CD4-positive, alpha-beta T cell treated with Interleukin-15 for 4 hours (primary cell): Measurements from ENCODE around the gene OR2H1.
"Not testable (repeated sequence)": the region's sequence is repeated elsewhere in the genome, so short reads cannot be mapped to it uniquely, and the experiment has no call there.

Experiments used
- DNase-seq: peaks from one replicate; pipeline ENCODE4 v3.0.0-alpha.2; 2020; ENCODE audit warnings: low spot score

OR2H1 gene

GRCh38 chr6:29456971-29457370 is at the start of gene OR2H1, which contains the start of gene OR11A1:
TSS of gene OR2H1 (plus strand) at chr6:29457155. CDS start at chr6:29461770, 4,615 bp downstream.
TSS of gene OR11A1 (minus strand) at chr6:29457071. CDS start at chr6:29427641, 29,430 bp downstream.
- DNase-seq: no peak

- no peak for DNase-seq
Measured at GRCh38 chr6:29414588-29414987, 42.4 kb upstream of the OR2H1 start, which contains the start of gene OR12D1. TSS of gene OR12D1 (plus strand) at chr6:29414928.

- no peak for DNase-seq
Measured at GRCh38 chr6:29419516-29419915, 37.4 kb upstream of the OR2H1 start.

GRCh38 chr6:29424168-29424567 is 32.8 kb upstream of the OR2H1 start:
- no peak for DNase-seq

GRCh38 chr6:29424575-29424974 is 32.4 kb upstream of the OR2H1 start:
- no peak for DNase-seq

GRCh38 chr6:29425075-29425474 is 31.9 kb upstream of the OR2H1 start:
- DNase-seq: no peak

- DNase-seq: no peak
Measured at GRCh38 chr6:29426654-29427053, 30.3 kb upstream of the OR2H1 start.

GRCh38 chr6:29436730-29437129 is 20.2 kb upstream of the OR2H1 start:
- not testable (repeated sequence) for DNase-seq

GRCh38 chr6:29439006-29439405 is 17.9 kb upstream of the OR2H1 start, which contains the start of gene OR10C1:
TSS of gene OR10C1 (plus strand) at chr6:29439306. CDS start at chr6:29440016, 710 bp downstream.
- DNase-seq: no peak

GRCh38 chr6:29442719-29443118 is 14.2 kb upstream of the OR2H1 start:
- DNase-seq: no peak

- DNase-seq: not testable (repeated sequence)
Measured at GRCh38 chr6:29444031-29444430, 12.9 kb upstream of the OR2H1 start.

GRCh38 chr6:29447670-29448069 is 9.3 kb upstream of the OR2H1 start:
- DNase-seq: no peak

- no peak for DNase-seq
Measured at GRCh38 chr6:29451471-29452193, 5.3 kb upstream of the OR2H1 start.

GRCh38 chr6:29461021-29461814 is 4.3 kb downstream of the OR2H1 start:
- no peak for DNase-seq

- DNase-seq: no peak
Measured at GRCh38 chr6:29462022-29462421, 5.1 kb downstream of the OR2H1 start.

- no peak for DNase-seq
Measured at GRCh38 chr6:29465279-29465678, 8.3 kb downstream of the OR2H1 start.

GRCh38 chr6:29465801-29466200 is 8.8 kb downstream of the OR2H1 start:
- no peak for DNase-seq

- DNase-seq: no peak
Measured at GRCh38 chr6:29466241-29466640, 9.3 kb downstream of the OR2H1 start.

- no peak for DNase-seq
Measured at GRCh38 chr6:29474996-29475395, 18.0 kb downstream of the OR2H1 start.

GRCh38 chr6:29477923-29478450 is 21.0 kb downstream of the OR2H1 start:
- no peak for DNase-seq

GRCh38 chr6:29478740-29479139 is 21.8 kb downstream of the OR2H1 start:
- DNase-seq: no peak

GRCh38 chr6:29479560-29479959 is 22.6 kb downstream of the OR2H1 start:
- DNase-seq: no peak

- DNase-seq: no peak
Measured at GRCh38 chr6:29483186-29483585, 26.2 kb downstream of the OR2H1 start.
